ENCODE measurements around the gene ITGB4. TPM values are rescaled to one million over a fixed set of nuclear protein-coding genes. Genes with fewer than 3 reads are reported as not detected.

ITGB4 gene
- 9.6 TPM for polyA plus RNA-seq (ENCODE audit: insufficient read length)
- long read RNA-seq, donor 1, result 0 reads
- long read RNA-seq, donor 2, result 0 reads
- long read RNA-seq, donor 3, partial matches to known transcripts, result 16 of 35 reads
- long read RNA-seq, donor 3, other reads (novel, unspliced or antisense), result 19 of 35 reads
- long read RNA-seq, donor 4, result 0 reads
- long read RNA-seq, donor 5, partial matches to known transcripts, result 305 of 2,097 reads
- long read RNA-seq, donor 5, other reads (novel, unspliced or antisense), result 1,792 of 2,097 reads
- long read RNA-seq, donor 6, result 0 reads
- long read RNA-seq, donor 7, result 0 reads
- long read RNA-seq, donor 8, result 0 reads

GRCh38 chr17:75720656-75721462 is at the start of gene ITGB4:
Gene ITGB4, plus strand, starts transcription at chr17:75721459. Its CDS starts 3,245 bp downstream, at chr17:75724704.
- peak; percentile 38 for DNase-seq

GRCh38 chr17:75672011-75672410 is 49.2 kb upstream of the ITGB4 start:
- no peak for DNase-seq

GRCh38 chr17:75673487-75673886 is 47.8 kb upstream of the ITGB4 start:
- no peak for DNase-seq

GRCh38 chr17:75676461-75676860 is 44.8 kb upstream of the ITGB4 start:
- DNase-seq, result no peak

- DNase-seq, result no peak
Measured at GRCh38 chr17:75679706-75680211, 41.5 kb upstream of the ITGB4 start.

GRCh38 chr17:75680431-75680830 is 40.8 kb upstream of the ITGB4 start:
- DNase-seq, result no peak

- DNase-seq, result no peak
Measured at GRCh38 chr17:75681289-75681688, 40.0 kb upstream of the ITGB4 start.

GRCh38 chr17:75683583-75683982 is 37.7 kb upstream of the ITGB4 start:
- DNase-seq, result no peak

GRCh38 chr17:75684249-75684648 is 37.0 kb upstream of the ITGB4 start:
- DNase-seq, result no peak

GRCh38 chr17:75684924-75685323 is 36.3 kb upstream of the ITGB4 start:
- no peak for DNase-seq

GRCh38 chr17:75685499-75685898 is 35.8 kb upstream of the ITGB4 start:
- DNase-seq, result no peak

- no peak for DNase-seq
Measured at GRCh38 chr17:75688209-75688825, 32.9 kb upstream of the ITGB4 start.

- DNase-seq, result no peak
Measured at GRCh38 chr17:75689441-75689873, 31.8 kb upstream of the ITGB4 start.

GRCh38 chr17:75691371-75691791 is 29.9 kb upstream of the ITGB4 start:
- no peak for DNase-seq

GRCh38 chr17:75691801-75692626 is 29.2 kb upstream of the ITGB4 start:
- no peak for DNase-seq

GRCh38 chr17:75692976-75693375 is 28.3 kb upstream of the ITGB4 start:
- no peak for DNase-seq

GRCh38 chr17:75693500-75694481 is 27.5 kb upstream of the ITGB4 start:
- no peak for DNase-seq

GRCh38 chr17:75694536-75694935 is 26.7 kb upstream of the ITGB4 start:
- no peak for DNase-seq

- no peak for DNase-seq
Measured at GRCh38 chr17:75695141-75695829, 26.0 kb upstream of the ITGB4 start.

GRCh38 chr17:75695830-75696271 is 25.4 kb upstream of the ITGB4 start:
- DNase-seq, result no peak

Data from left kidney (tissue), 8 donors.